ENCODE measurements around the gene ZNF662. TPM values are rescaled to one million over a fixed set of nuclear protein-coding genes. Genes with fewer than 3 reads are reported as not detected.

The ZNF662 gene
- total and polyA plus RNA-seq, 2 of the 13 experiments (the other 11 are each of a cell fraction or from before 2014, with no cell fraction given), result not detected

GRCh38 chr3:42877881-42878280, 28.1 kb upstream of the ZNF662 start:
- no peaks in the 10 kb centered on the region for H4K20me1 ChIP-seq (ENCODE audit: insufficient read depth, low read length)
- no peaks in the 10 kb centered on the region for H3K27me3 ChIP-seq (ENCODE audit: control insufficient read depth in 1 of 2, insufficient read depth in 2 of 2, low read length in 2 of 2)
- TF ChIP-seq CREB3 (CRISPR knock-in tag; IDR thresholded peaks at IDR 0.05) (no peak), ZNF891 (CRISPR knock-in tag; IDR thresholded peaks at IDR 0.05) (no peak), CHD2 (IDR thresholded peaks at IDR 0.05; ENCODE audit: low read depth, low read length) (no peak), STAT5B (CRISPR knock-in tag; IDR thresholded peaks at IDR 0.05) (no peak), GABPB1 (CRISPR knock-in tag; IDR thresholded peaks at IDR 0.05) (no peak), ATM (IDR thresholded peaks at IDR 0.05; ENCODE audit: borderline replicate concordance) (no peak), RBM22 (optimal IDR thresholded peaks at IDR 0.05; ENCODE audit: low read length) (no peak), ZNF367 (CRISPR knock-in tag; IDR thresholded peaks at IDR 0.05; ENCODE audit: borderline replicate concordance) (no peak), NCOA2 (CRISPR knock-in tag; IDR thresholded peaks at IDR 0.05) (no peak), ZNF501 (CRISPR knock-in tag; IDR thresholded peaks at IDR 0.05) (no peak), PTBP1 (IDR thresholded peaks at IDR 0.05; ENCODE audit: low read depth, low read length, poor library complexity, severe bottlenecking) (no peak), ZBTB43 (CRISPR knock-in tag; conservative IDR thresholded peaks at IDR 0.05) (no peak), ZNF747 (CRISPR knock-in tag; IDR thresholded peaks at IDR 0.05; ENCODE audit: borderline replicate concordance) (no peak)
- BruUV-seq (replicated peaks), result no TSS peak
- in situ Hi-C loops (cut with HindIII; ENCODE audit: extremely low pct_ligation_motif_present, low pct_unique_long_range_greater_than_20kb) (loop anchor here (5.0 kb wide), 2 partner anchors 41 to 96 kb away; no protein-coding TSS in a partner anchor), intact Hi-C loops (cut with micrococcal nuclease; ENCODE audit: unreplicated experiment) (no loop called here)
- H2AFZ ChIP-seq (ENCODE audit: low read length), result no peak overlapping the region
- no peaks in the 10 kb centered on the region for H3K9me3 ChIP-seq (ENCODE audit: low read length)
- DNase-seq (ENCODE audit: low spot score) (no peak), FAIRE-seq (no peak), ATAC-seq (no peak)
- H3K4me2 ChIP-seq (ENCODE audit: low read depth, low read length), result no peak overlapping the region
- H3K4me3 ChIP-seq (replicated peaks in 1 of 3; ENCODE audit: insufficient read depth in 1 of 3, low read depth in 2 of 3, low read length in 3 of 3), result no peak overlapping the region
- 95% methylated on average over 2 of the region's 2 CpGs for WGBS (ENCODE audit: low lambda C conversion rate)
- H3K27ac ChIP-seq (ENCODE audit: extremely low read length, insufficient read depth, low read length), result no peak overlapping the region
- ChIA-PET CTCF (ENCODE audit: low intra/inter-chr PET ratio, low total read pairs) (interaction anchor here (6.1 kb wide), 1 partner anchor 47 kb away, joined by 79 read pairs; no protein-coding TSS in a partner anchor), POLR2A (interaction anchor here (1.1 to 1.6 kb wide), 6 partner anchors 22 to 121 kb away, joined by 4 to 8 read pairs (median 4); no protein-coding TSS in a partner anchor)
- no peaks in the 10 kb centered on the region for H3K36me3 ChIP-seq (replicated peaks in 1 of 2; ENCODE audit: control insufficient read depth in 1 of 2, insufficient read depth in 2 of 2, low read length in 2 of 2)
- H3K79me2 ChIP-seq (ENCODE audit: insufficient read depth, low read length), result no peaks in the 10 kb centered on the region
- peaks cover 81% of the 10 kb centered on the region for H3K4me1 ChIP-seq (ENCODE audit: insufficient read depth, low read length)
- H3K9ac ChIP-seq (ENCODE audit: insufficient read depth, low read depth, low read length), result no peak overlapping the region
